Activated naive CD8-positive, alpha-beta T cell treated with anti-CD3 and anti-CD28 coated beads, Interleukin-2, amount 10 ng/mL, durations not matched to agents 7 days and 5 days (primary cell): ENCODE results near the gene PXK. TPM values are rescaled to one million over a fixed set of nuclear protein-coding genes. Genes with fewer than 3 reads are reported as not detected.
A peak's percentile ranks its signal among the peaks of the same experiment; 100 is the strongest.
"Not testable (repeated sequence)": the region's sequence is repeated elsewhere in the genome, so short reads cannot be mapped to it uniquely, and the experiment has no call there.

Experiments used
- ATAC-seq: fragments of 150-1000 bp; cut with Tn5 transposase; one replicate; pipeline ENCODE4 v1.10.0; 2021; ENCODE audit warnings: low read depth, moderate library complexity
- POLR2A ChIA-PET: fragments of 350-600 bp; sonication (Branson Sonifier 250); formaldehyde crosslinking; loops from one replicate; lab custom pipeline; 2021; ENCODE audit warnings: antibody characterized with exemption; lab: Charles Lee
- DNase-seq: peaks from one replicate; pipeline ENCODE4 v3.0.0; 2021
- H3K27ac Mint-ChIP-seq: one replicate; pipeline ENCODE4 v1.8.0; 2022; ENCODE audit warnings: mild to moderate bottlenecking, mixed read lengths
- H3K27me3 Mint-ChIP-seq: one replicate; pipeline ENCODE4 v1.8.0; 2022; ENCODE audit warnings: mild to moderate bottlenecking, moderate library complexity, mixed read lengths
- H3K36me3 Mint-ChIP-seq: one replicate; pipeline ENCODE4 v1.8.0; 2021; ENCODE audit warnings: mild to moderate bottlenecking, mixed read lengths
- H3K4me1 Mint-ChIP-seq: one replicate; pipeline ENCODE4 v1.8.0; 2021; ENCODE audit warnings: mixed read lengths
- H3K4me3 Mint-ChIP-seq: one replicate; pipeline ENCODE4 v1.8.0; 2022; ENCODE audit warnings: mild to moderate bottlenecking, moderate library complexity, mixed read lengths
- H3K9me3 Mint-ChIP-seq: one replicate; pipeline ENCODE4 v1.8.0; 2021; ENCODE audit warnings: mixed read lengths
- total RNA-seq, 2 experiments: library from RNA; stranded (reverse); gene quantifications; one replicate each; pipeline ENCODE4 v1.2.3, GENCODE V29; 2021

PXK gene
- total RNA-seq, 2 experiments from 2014 or later, result 38.6 to 41.5 TPM

DNA sequence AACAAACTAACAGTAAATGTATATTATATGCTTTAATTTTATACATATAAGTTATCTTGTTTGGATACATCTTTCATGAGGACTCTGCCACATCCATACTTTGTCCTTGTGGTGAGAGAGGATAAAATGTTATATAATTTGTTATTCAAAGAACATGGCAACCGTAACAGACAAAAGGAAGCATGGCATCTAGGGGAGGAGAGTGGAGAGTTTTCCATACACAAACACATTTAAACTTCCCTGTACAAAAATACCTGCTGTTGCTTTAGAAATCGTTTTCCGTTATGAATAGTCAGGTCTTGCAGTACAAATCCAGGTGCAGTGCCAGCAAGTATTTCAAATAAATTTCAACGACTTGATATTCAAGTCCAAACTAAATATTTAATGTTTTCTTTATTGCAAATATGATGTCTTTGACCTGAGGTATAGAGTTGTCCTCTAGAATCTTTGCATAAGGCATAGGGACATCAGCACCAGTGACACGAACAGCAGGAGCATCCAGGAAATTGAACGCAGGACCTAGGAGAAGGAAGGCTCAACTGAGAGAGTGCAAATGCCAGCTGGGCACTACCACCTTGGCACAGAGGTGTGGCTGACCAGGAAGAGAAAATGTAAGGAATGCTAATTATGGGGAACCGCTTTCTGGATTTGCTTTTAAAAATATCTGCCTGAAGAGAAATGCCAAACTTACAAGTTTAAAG lies 95.1 kb downstream of the PXK start:
- POLR2A ChIA-PET, result no interaction called here
- Mint-ChIP-seq H3K4me3 (no peak overlapping the region), H3K9me3 (no peaks in the 10 kb centered on the region), H3K36me3 (peaks cover 15% of the 10 kb centered on the region), H3K4me1 (peaks cover 11% of the 10 kb centered on the region), H3K27ac (peak overlapping the region; percentile 38), H3K27me3 (no peaks in the 10 kb centered on the region)
- ATAC-seq, result no peak
- DNase-seq, result no peak

DNA sequence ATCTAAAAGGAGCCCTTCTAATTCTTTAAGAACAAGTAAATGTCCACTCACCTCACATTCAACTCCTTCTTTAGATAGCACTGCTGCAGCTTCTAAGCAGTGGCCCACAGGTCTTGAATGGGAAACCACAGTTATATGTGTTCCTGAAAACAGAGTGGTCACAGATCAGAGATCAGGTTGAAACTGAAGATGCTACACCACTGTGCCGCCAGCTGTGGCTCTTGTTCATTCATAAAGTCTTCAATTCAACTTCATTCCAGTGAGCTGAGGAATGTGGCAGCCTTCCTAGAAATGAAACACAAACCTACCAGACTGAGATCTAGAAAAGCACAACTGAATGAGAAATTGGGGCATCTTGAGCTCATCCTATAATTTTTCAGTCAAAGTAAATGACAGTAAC lies 97.0 kb downstream of the PXK start:
- H3K4me3 Mint-ChIP-seq, result no peak overlapping the region
- ATAC-seq (no peak), DNase-seq (no peak)
- peaks cover 22% of the 10 kb centered on the region for H3K4me1 Mint-ChIP-seq
- H3K27me3 Mint-ChIP-seq, result no peaks in the 10 kb centered on the region
- H3K9me3 Mint-ChIP-seq, result no peaks in the 10 kb centered on the region
- no peak overlapping the region for H3K27ac Mint-ChIP-seq
- peaks cover 12% of the 10 kb centered on the region for H3K36me3 Mint-ChIP-seq
- POLR2A ChIA-PET, result interaction anchor here (1.3 kb wide), 1 partner anchor 42 kb away, joined by 4 read pairs; no protein-coding TSS in a partner anchor

GRCh38 chr3:58432905-58433304 lies 100.2 kb downstream of the PXK start:
- H3K27me3 Mint-ChIP-seq, result no peaks in the 10 kb centered on the region
- no peak for ATAC-seq
- peak overlapping the region; percentile 88 for H3K27ac Mint-ChIP-seq
- peaks cover 24% of the 10 kb centered on the region for H3K4me1 Mint-ChIP-seq
- H3K36me3 Mint-ChIP-seq, result peaks cover 9% of the 10 kb centered on the region
- POLR2A ChIA-PET, result interaction anchor here (0.6 to 1.9 kb wide), 4 partner anchors 16 to 126 kb away, joined by 3 to 12 read pairs (median 4); partner anchors contain the start of genes HTD2 and RPP14
- H3K9me3 Mint-ChIP-seq, result no peaks in the 10 kb centered on the region
- no peak for DNase-seq
- peak overlapping the region; percentile 95 for H3K4me3 Mint-ChIP-seq

DNA sequence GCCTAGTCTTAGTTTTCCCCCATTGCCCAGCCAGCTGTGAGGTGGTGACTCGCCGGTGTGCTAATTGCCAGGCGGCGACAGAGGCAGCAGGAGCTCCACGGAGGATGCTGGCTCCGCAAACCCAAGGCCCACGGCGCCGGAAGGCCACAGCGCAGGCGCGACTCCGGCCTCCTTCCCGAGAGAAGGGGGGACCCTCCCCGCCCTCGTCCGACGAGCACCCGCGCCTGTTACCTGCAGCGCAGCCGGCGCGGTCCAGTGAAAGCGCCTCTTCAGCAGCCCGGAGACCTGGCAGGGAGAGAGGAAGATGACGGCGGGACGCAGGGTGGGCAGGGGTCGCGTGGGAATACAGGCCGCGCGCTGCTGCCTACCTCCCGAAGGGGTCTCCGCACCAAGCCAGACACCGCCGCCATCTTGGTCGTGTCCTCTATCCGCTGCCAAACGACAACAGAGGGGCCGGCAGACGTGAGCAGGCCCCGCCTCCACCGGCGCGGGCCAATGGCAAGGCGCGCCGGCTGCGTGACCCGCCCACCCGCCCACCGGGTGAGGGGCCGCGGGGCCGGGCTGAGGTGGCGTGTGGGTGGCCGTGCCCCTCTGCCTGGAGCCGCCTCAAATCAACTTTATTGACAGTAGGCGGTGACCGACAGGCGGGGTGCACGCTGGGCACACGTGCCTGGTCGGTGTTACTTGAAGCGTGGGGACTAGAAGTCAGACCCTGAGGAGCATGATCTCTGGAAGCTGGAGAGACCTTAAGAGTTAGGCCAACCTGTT lies 100.9 kb downstream of the PXK start, which contains the start of gene PDHB:
Gene PDHB, minus strand, starts transcription at position 433 of the 768 bp plus-strand sequence. Its CDS starts 23 bp downstream, at position 410.
- ATAC-seq, result peak; percentile 93
- peaks cover 5% of the 10 kb centered on the region for H3K36me3 Mint-ChIP-seq
- peaks cover 24% of the 10 kb centered on the region for H3K4me1 Mint-ChIP-seq
- peak within 1 kb of the TSS; percentile 88 for H3K27ac Mint-ChIP-seq
- H3K27me3 Mint-ChIP-seq, result no peaks in the 10 kb centered on the region
- peak; percentile 90 for DNase-seq
- peak within 1 kb of the TSS; percentile 95 for H3K4me3 Mint-ChIP-seq
- POLR2A ChIA-PET, result interaction anchor here (0.6 to 1.9 kb wide), 7 partner anchors 9 to 127 kb away, joined by 3 to 12 read pairs (median 3); partner anchors contain the start of genes HTD2 and RPP14
- no peaks in the 10 kb centered on the region for H3K9me3 Mint-ChIP-seq

DNA sequence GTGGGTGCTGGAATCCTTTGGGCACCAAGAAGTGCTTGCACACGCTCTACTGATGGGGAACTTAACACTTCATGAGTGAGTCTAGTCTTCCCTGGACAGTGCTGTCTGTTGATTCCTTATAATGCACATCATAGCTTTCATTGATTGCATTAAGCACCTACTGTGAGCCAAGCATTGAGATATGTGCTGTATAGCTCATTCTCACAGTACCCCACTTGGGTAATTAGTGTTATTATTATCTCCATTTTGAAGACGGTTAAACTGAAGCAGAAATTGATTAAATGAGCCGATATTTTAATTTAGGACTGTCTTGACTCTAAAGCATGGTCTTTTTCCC lies 101.4 kb downstream of the PXK start:
- ATAC-seq (no peak), DNase-seq (no peak)
- H3K4me3 Mint-ChIP-seq, result peak overlapping the region; percentile 95
- peak overlapping the region; percentile 86 for H3K27ac Mint-ChIP-seq
- H3K27me3 Mint-ChIP-seq, result no peaks in the 10 kb centered on the region
- POLR2A ChIA-PET, result interaction anchor here (0.7 to 1.3 kb wide), 4 partner anchors 9 to 127 kb away, joined by 3 to 12 read pairs (median 3); partner anchors contain the start of genes HTD2 and RPP14
- peaks cover 24% of the 10 kb centered on the region for H3K4me1 Mint-ChIP-seq
- no peaks in the 10 kb centered on the region for H3K9me3 Mint-ChIP-seq
- H3K36me3 Mint-ChIP-seq, result peaks cover 3% of the 10 kb centered on the region

DNA sequence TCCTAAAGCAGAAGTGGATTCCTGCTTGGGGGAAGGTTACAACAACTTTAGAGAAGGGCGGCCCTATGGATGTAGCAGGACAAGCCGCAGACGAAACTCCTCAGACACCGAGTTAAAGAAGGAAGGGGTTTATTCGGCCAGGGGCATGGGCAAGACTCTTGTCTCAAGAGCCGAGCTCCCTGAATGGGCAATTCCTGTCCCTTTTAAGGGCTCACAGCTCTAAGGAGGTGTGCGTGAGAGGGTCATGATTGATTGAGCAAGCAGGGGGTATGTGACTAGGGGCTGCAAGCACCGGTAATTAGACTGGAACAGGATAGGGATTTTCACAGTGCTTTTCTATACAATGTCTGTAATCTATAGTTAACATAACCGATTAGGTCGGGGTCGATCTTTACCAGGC lies 101.8 kb downstream of the PXK start:
- Mint-ChIP-seq H3K4me3 (no peak overlapping the region), H3K27ac (no peak overlapping the region), H3K36me3 (peaks cover 3% of the 10 kb centered on the region), H3K9me3 (no peaks in the 10 kb centered on the region), H3K27me3 (no peaks in the 10 kb centered on the region), H3K4me1 (peaks cover 24% of the 10 kb centered on the region)
- ATAC-seq, result no peak
- DNase-seq, result no peak
- POLR2A ChIA-PET, result interaction anchor here (0.7 to 1.2 kb wide), 3 partner anchors 10 to 37 kb away, joined by 3 read pairs; no protein-coding TSS in a partner anchor

DNA sequence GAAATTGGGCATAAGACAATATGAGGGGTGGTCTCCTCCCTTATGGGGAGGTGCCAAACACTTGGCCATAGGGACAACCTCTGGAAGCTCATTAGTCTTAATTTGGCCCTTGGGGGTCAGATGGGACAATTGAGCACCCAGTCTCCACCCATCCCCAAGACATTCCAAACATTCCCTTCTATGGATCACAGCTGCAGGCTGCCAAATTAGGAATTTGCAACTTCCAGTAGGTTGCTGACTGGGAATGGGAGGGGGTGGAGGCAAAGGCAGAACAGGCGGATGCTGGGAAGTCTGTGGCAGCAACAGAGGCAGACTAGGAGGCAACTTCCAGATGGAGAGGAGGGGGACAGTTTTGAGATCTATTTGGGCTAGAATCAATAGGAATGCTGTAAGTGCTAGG lies 102.3 kb downstream of the PXK start:
- ATAC-seq (no peak), DNase-seq (no peak)
- Mint-ChIP-seq H3K9me3 (no peaks in the 10 kb centered on the region), H3K4me1 (peaks cover 24% of the 10 kb centered on the region), H3K36me3 (peaks cover 3% of the 10 kb centered on the region), H3K27ac (peak overlapping the region; percentile 42), H3K27me3 (no peaks in the 10 kb centered on the region), H3K4me3 (no peak overlapping the region)
- POLR2A ChIA-PET, result no interaction called here

DNA sequence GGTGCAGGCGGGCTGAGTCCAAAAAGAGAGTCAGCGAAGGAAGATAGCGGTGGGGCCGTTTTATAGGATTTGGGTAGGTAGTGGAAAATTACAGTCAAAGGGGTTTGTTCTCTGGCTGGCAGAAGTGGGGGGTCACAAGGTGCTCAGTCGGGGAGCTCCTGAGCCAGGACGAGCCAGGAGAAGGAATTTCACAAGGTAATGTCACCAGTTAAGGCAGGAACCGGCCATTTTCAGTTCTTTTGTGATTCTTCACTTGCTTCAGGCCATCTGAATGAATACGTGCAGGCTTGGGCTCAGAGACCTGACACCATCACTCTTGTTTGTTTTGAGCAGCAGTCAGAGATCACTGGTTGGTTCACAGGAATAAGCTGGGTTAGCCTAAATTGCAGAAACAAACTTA lies 104.6 kb downstream of the PXK start:
- H3K36me3 Mint-ChIP-seq, DNase-seq, POLR2A ChIA-PET, H3K27ac Mint-ChIP-seq, ATAC-seq, H3K27me3 Mint-ChIP-seq, H3K4me3 Mint-ChIP-seq, H3K9me3 Mint-ChIP-seq: not testable (repeated sequence)
- peaks cover 18% of the 10 kb centered on the region for H3K4me1 Mint-ChIP-seq

DNA sequence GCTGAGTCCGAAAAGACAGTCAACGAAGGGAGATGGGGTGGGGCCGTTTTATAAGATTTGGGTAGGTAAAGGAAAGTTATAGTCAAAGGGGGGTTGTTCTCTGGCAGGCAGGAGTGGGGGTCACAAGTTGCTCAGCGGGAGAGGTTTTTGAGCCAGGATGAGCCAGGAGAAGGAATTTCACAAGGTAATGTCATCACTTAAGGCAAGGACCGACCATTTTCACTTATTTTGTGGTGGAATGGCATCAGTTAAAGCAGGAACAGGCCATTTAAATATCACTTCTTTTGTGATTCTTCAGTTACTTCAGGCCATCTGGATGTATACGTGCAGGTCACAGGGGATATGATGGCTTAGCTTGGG lies 108.3 kb downstream of the PXK start:
- ATAC-seq, H3K27ac Mint-ChIP-seq, H3K4me3 Mint-ChIP-seq, H3K4me1 Mint-ChIP-seq, POLR2A ChIA-PET, H3K27me3 Mint-ChIP-seq, H3K36me3 Mint-ChIP-seq, DNase-seq, H3K9me3 Mint-ChIP-seq: not testable (repeated sequence)

DNA sequence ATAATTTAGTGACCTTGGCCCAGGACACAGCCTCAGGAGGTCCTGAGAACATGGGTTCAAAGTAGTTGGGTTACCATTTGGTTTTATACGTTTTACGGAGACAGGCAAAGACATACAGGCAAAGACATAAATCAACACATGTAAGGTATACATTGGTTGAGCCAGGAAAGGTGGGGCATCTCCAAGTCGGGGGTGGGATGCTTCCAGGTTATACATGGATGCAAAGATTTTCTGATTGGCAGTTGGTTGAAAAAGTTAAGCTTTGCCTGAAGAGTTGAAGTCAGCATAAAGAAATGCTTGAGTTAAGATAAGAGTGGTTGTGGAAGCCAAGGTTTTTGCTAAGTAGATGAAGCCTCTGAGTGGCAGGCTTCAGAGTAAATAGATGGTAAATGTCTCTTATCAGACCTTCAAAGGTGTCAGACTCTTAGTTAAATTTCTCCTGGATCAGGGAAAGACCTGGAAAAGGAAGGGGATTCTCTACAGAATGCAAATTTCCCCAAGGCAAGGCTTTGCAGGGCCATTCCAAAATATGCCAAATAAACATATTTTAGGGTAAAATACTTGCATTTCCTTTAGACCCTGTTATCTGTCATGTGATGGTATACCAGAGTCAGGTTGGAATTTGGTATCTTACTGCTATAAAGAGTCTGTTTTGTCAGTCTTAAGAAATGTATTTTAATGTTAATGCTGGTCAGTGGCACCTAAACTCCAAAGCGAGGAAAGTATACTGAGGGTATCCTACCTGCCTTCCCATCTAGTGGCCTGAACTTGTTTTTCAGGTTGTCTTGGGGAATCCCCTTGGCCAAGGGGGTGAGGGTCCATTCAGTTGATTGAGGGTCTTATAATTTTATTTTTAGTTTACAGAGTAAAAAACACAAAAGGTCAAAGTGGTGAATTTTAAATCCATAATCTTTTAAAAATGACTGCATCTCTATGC lies 109.1 kb downstream of the PXK start:
- H3K4me3 Mint-ChIP-seq, result no peak overlapping the region
- no peaks in the 10 kb centered on the region for H3K27me3 Mint-ChIP-seq
- H3K27ac Mint-ChIP-seq, result no peak overlapping the region

DNA sequence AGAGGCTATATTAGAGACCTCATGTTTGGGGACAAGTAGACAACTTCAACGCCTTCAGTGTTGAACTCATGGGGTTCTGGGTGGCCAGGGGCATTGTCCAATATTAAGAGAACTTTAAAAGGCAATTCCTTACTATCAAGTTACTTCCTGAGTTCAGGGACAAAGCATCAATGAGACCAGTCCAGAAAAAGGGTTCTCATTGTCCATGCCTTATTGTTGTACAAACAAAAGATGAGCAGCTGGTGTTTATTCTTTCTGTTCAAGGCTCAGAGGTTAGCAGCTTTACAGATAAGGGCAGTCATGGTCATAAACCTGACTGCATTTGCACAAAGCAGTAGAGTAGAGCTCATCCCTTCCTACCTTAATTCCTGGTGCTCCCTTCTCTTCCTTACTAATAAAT lies 119.5 kb downstream of the PXK start:
- POLR2A ChIA-PET, result no interaction called here

More for the DNA sequence above, 109.1 kb downstream of the PXK start:
- no peaks in the 10 kb centered on the region for H3K9me3 Mint-ChIP-seq
- no peaks in the 10 kb centered on the region for H3K36me3 Mint-ChIP-seq
- ATAC-seq, result no peak
- DNase-seq, result no peak
- no peaks in the 10 kb centered on the region for H3K4me1 Mint-ChIP-seq
- POLR2A ChIA-PET, result no interaction called here

DNA sequence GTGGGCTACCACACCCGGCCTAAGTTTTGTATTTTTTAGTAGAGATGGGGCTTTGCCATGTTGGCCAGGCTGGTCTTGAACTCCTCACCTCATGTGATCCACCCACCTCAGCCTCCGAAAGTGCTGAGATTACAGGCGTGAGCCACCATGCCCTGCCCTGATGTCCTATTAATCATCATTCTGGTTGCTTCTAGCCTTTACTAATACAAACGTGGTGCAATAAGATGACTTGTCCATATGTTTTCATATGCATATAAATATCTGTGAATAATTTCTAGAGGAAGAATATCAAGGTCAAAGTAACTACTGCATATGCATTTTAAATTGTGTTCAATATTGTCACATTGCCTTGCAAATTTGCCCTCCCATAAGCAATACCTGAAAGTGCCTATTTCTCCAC lies 126.5 kb downstream of the PXK start:
- POLR2A ChIA-PET, result no interaction called here
- no peak for DNase-seq
- Mint-ChIP-seq H3K4me1 (peaks cover 6% of the 10 kb centered on the region), H3K36me3 (peaks cover 2% of the 10 kb centered on the region), H3K27me3 (peaks cover 2% of the 10 kb centered on the region), H3K9me3 (peaks cover 7% of the 10 kb centered on the region), H3K27ac (no peak overlapping the region), H3K4me3 (no peak overlapping the region)
- no peak for ATAC-seq

More for the DNA sequence above, 119.5 kb downstream of the PXK start:
- Mint-ChIP-seq H3K4me3 (no peak overlapping the region), H3K27ac (no peak overlapping the region), H3K4me1 (peaks cover 3% of the 10 kb centered on the region), H3K27me3 (peaks cover 2% of the 10 kb centered on the region), H3K36me3 (peaks cover 3% of the 10 kb centered on the region), H3K9me3 (peaks cover 13% of the 10 kb centered on the region)
- ATAC-seq, result no peak
- DNase-seq, result no peak

GRCh38 chr3:58462829-58463180 lies 130.1 kb downstream of the PXK start:
- H3K27ac Mint-ChIP-seq, result no peak overlapping the region
- ATAC-seq, result no peak
- POLR2A ChIA-PET, result no interaction called here
- H3K27me3 Mint-ChIP-seq, result peaks cover 15% of the 10 kb centered on the region
- peaks cover 9% of the 10 kb centered on the region for H3K4me1 Mint-ChIP-seq
- H3K9me3 Mint-ChIP-seq, result no peaks in the 10 kb centered on the region
- no peak overlapping the region for H3K4me3 Mint-ChIP-seq
- H3K36me3 Mint-ChIP-seq, result no peaks in the 10 kb centered on the region
- DNase-seq, result no peak
